ENCODE data around the gene ZNF608.

Gene ZNF608

DNA sequence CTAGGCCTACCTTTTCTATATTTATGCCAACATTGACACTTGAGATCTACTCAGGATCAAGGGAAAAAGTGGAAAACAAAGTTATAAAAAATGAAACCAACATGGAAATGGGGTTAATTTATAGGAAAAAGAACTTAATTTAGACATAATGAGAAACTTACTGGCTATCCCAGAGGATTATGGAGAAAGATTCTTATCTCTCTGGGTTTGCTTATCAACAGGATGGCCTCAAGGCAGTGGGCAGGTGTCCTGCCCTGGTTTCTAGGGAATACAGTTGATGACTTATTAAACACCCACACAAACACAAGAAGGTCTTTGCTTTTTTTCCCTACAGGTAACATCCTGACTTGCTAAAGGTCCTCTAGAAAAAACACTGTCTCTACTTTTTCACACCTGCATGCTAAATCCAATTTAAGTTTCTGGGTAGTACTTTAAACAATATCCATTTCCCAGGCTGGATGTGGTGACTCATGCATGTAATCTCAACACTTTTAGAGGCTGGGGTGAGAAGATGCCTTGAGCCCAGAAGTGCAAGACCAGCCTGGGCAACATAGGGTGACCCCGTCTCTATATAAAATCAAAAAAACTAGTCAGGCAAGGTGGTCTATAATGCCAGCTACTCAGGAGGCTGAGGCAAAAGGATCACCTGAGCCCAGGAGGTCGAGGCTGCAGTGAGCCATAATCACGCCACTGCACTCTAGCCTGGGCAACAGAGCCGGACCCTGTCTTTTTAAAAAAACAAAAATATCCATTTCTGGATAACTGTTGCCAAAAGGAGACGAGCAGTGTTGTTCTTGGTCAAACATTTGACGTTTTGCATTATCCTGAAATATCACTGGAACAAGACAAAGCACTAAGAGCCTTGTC is 6.6 kb upstream of the ZNF608 start:
- H3K27me3 ChIP-seq = peaks cover 15% of the 10 kb centered on the region
- no peak overlapping the region for H3K27ac ChIP-seq
- TF ChIP-seq, protein P1, sequence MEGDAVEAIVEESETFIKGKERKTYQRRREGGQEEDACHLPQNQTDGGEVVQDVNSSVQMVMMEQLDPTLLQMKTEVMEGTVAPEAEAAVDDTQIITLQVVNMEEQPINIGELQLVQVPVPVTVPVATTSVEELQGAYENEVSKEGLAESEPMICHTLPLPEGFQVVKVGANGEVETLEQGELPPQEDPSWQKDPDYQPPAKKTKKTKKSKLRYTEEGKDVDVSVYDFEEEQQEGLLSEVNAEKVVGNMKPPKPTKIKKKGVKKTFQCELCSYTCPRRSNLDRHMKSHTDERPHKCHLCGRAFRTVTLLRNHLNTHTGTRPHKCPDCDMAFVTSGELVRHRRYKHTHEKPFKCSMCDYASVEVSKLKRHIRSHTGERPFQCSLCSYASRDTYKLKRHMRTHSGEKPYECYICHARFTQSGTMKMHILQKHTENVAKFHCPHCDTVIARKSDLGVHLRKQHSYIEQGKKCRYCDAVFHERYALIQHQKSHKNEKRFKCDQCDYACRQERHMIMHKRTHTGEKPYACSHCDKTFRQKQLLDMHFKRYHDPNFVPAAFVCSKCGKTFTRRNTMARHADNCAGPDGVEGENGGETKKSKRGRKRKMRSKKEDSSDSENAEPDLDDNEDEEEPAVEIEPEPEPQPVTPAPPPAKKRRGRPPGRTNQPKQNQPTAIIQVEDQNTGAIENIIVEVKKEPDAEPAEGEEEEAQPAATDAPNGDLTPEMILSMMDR (IDR thresholded peaks at IDR 0.05) = no peak
- H3K9me3 ChIP-seq = no peaks in the 10 kb centered on the region
- H3K4me1 ChIP-seq (ENCODE audit: control insufficient read depth in 1 of 2, insufficient read depth in 1 of 2, low read depth in 1 of 2, low read length in 1 of 2) = peaks cover 4 to 13% of the 10 kb centered on the region in 2 experiments
- no peak overlapping the region for H3K4me3 ChIP-seq (ENCODE audit: low read depth in 1 of 2, low read length in 1 of 2)
- H3K36me3 ChIP-seq = no peaks in the 10 kb centered on the region

DNA sequence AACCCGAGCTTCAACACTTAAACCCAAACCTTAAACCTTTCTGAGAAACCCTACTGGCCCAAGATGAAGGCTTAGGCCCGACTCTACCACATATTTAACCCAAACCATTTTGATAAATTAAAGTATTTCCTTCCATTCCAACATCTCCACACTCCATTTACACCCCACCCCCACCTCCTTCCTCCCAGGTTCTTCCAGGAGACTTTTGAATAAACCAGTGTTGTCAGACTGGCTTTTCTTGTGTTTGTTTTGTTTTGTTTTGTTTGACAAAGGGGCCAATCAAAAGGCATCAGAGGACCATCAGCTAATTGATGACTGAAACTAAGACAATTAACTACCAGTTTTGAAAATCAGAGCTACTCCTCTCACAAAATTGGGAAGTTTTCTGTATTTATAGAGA is 4.6 kb upstream of the ZNF608 start:
- TF ChIP-seq, protein P1 (IDR thresholded peaks at IDR 0.05) = no peak
- no peaks in the 10 kb centered on the region for H3K36me3 ChIP-seq

DNA sequence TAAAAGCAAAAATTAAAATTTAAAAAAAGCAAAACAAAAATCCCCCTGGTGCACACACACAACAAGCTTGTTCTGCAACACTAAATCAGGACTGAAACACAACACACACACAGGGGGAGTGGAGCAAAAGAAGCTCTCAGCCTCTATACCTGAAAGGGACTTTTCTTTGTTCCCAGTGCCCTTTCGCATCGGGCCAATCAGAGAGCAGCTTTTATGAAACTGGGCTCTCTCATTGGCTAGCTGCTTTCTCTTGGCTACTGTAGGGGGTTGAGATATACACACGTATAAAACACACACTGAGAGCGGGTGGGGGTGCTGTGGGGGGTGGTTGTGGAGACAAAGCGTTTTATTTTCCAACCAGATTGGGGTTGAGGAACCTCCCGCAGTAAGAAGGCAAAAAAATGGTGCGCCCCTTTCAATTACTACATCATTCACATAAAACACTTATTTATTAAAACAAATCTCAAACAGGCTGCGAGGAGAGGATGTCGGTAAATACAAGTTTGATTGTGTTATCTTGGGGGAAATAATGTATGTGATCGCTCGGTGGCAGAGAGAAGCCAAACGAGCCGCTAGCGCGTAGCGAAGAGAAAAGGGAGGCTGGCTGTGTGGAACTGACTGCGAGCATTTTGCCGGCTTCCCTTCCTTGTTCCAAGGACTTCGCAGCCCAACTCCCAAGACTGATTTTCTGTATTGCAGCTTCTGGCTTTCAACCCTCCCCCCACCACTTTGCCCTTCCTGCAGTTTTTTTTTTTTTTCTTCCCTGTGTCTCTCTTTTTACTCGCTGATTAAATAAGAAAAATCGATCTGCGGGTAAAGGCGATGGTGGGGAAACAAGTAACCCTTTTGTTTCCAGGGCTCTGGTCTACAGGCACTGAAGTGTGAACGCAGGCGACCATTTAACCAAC is 2.5 kb upstream of the ZNF608 start:
- TF ChIP-seq, protein P1 (IDR thresholded peaks at IDR 0.05) = no peak
- peaks cover 44% of the 10 kb centered on the region for H3K27me3 ChIP-seq
- H3K9me3 ChIP-seq = no peaks in the 10 kb centered on the region
- H3K4me3 ChIP-seq (ENCODE audit: low read depth in 1 of 2, low read length in 1 of 2) = peak overlapping the region; percentile 60 to 66
- no peaks in the 10 kb centered on the region for H3K36me3 ChIP-seq
- peak overlapping the region; percentile 57 for H3K27ac ChIP-seq
- peaks cover 30 to 37% of the 10 kb centered on the region in 2 experiments for H3K4me1 ChIP-seq (ENCODE audit: control insufficient read depth in 1 of 2, insufficient read depth in 1 of 2, low read depth in 1 of 2, low read length in 1 of 2)

More for the DNA sequence above, 4.6 kb upstream of the ZNF608 start:
- Histone ChIP-seq H3K4me1 (ENCODE audit: control insufficient read depth in 1 of 2, insufficient read depth in 1 of 2, low read depth in 1 of 2, low read length in 1 of 2) (peaks cover 18 to 30% of the 10 kb centered on the region in 2 experiments), H3K27ac (no peak overlapping the region), H3K4me3 (ENCODE audit: low read depth in 1 of 2, low read length in 1 of 2) (no peak overlapping the region), H3K9me3 (no peaks in the 10 kb centered on the region), H3K27me3 (peaks cover 23% of the 10 kb centered on the region)

DNA sequence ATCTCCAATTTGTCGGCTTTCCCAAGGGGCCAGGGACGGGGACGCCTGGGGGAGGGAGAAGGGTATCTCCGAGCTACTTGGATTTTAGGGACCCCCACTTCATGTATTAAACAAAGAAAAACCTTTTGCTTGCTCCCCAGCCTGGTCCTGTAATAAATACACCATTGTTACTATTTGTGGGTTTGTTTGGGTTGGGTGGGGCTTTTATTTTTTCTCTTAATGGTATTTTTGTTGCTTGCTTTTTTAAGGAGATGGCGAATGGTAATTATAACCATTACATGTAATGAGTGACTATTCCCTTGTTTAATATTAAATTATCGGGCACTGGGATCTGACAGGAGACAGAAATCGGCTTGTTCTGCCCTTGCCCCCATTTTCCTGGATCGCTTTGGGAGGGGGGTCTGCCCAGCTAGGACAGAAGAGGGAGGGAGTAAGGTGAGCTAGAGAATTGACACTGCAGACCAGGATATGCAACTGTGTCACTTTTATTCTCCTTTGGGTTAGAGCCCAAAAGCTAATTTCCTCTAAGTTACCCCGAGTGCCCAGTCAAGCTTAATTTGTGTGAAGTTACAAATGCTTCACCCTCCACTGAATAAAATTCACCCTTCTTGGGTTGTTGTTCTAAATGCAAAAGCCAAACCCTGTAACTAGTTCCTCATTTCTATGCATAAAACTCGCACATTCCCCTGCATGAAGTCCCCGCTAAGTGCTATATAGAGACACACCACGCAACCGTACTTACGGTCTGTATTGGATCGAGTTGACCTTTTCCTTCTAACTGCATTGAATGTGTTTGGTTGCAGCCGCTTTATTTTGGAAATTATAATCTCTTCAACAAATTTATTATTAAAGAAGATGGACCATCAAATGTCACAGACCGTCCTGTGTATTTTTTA is 1.6 kb upstream of the ZNF608 start:
- Histone ChIP-seq H3K4me3 (ENCODE audit: low read depth in 1 of 2, low read length in 1 of 2) (peak overlapping the region; percentile 60 to 66), H3K9me3 (no peaks in the 10 kb centered on the region), H3K4me1 (ENCODE audit: control insufficient read depth in 1 of 2, insufficient read depth in 1 of 2, low read depth in 1 of 2, low read length in 1 of 2) (peaks cover 39 to 46% of the 10 kb centered on the region in 2 experiments), H3K27me3 (peaks cover 53% of the 10 kb centered on the region), H3K36me3 (no peaks in the 10 kb centered on the region), H3K27ac (peak overlapping the region; percentile 57)
- TF ChIP-seq, protein P1 (IDR thresholded peaks at IDR 0.05) = no peak
